ENCODE data around the gene TTC23.
"Not testable (repeated sequence)": the region's sequence is repeated elsewhere in the genome, so short reads cannot be mapped to it uniquely, and the experiment has no call there.

TTC23 gene

DNA sequence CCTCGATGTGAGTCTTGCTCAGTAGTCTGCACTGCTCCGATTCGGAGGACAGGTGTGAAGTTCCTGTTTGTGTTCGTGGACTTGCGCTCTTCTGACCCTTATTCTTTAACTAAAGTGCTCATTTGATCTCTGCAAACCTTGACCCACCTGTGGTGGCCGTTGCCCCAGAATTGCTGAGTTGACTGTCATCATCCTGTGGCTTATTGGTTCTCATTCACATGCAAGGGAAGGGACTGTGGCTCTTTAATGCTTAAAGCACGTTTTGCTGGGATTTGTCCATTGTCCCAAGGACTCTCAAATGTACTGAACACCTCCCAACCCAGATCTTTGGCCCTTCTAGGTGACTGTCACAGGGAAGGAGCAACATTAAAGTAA is 131.1 kb downstream of the TTC23 start:
- no peak for DNase-seq (ENCODE audit: low read depth)
- TF ChIP-seq, protein P1, sequence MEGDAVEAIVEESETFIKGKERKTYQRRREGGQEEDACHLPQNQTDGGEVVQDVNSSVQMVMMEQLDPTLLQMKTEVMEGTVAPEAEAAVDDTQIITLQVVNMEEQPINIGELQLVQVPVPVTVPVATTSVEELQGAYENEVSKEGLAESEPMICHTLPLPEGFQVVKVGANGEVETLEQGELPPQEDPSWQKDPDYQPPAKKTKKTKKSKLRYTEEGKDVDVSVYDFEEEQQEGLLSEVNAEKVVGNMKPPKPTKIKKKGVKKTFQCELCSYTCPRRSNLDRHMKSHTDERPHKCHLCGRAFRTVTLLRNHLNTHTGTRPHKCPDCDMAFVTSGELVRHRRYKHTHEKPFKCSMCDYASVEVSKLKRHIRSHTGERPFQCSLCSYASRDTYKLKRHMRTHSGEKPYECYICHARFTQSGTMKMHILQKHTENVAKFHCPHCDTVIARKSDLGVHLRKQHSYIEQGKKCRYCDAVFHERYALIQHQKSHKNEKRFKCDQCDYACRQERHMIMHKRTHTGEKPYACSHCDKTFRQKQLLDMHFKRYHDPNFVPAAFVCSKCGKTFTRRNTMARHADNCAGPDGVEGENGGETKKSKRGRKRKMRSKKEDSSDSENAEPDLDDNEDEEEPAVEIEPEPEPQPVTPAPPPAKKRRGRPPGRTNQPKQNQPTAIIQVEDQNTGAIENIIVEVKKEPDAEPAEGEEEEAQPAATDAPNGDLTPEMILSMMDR (IDR thresholded peaks at IDR 0.05; ENCODE audit: low read length, missing control alignments), result no peak
- no peak overlapping the region for H3K4me3 ChIP-seq (replicated peaks; ENCODE audit: low read depth, low read length)

GRCh38 chr15:99117563-99118257 is 131.7 kb downstream of the TTC23 start:
- TF ChIP-seq, protein P1 (IDR thresholded peaks at IDR 0.05; ENCODE audit: low read length, missing control alignments), result no peak

DNA sequence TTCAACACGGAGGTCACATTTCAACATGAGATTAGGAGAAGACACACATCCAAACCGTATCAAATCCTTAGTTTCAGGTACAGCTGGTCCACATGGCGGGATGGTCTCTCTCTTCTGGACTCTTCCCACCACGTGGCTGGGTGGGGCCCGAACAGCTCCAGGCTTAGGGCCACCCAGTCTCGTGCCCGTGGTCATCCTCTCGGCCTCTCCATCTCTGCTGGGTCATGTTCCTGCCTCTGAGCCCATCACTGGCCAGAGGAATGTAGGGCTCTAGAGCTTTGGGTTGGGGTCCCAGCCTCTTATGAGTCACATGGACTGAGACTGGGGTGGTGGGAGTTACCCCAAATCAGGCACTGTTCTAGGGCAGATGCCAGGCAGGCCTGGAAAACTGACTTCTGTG is 132.3 kb downstream of the TTC23 start:
- no peak overlapping the region for H3K4me3 ChIP-seq (replicated peaks; ENCODE audit: low read depth, low read length)
- TF ChIP-seq, protein P1 (IDR thresholded peaks at IDR 0.05; ENCODE audit: low read length, missing control alignments), result no peak
- DNase-seq (ENCODE audit: low read depth), result no peak

More at GRCh38 chr15:99117563-99118257, 131.7 kb downstream of the TTC23 start:
- DNase-seq (ENCODE audit: low read depth), result no peak
- H3K4me3 ChIP-seq (replicated peaks; ENCODE audit: low read depth, low read length), result no peak overlapping the region

DNA sequence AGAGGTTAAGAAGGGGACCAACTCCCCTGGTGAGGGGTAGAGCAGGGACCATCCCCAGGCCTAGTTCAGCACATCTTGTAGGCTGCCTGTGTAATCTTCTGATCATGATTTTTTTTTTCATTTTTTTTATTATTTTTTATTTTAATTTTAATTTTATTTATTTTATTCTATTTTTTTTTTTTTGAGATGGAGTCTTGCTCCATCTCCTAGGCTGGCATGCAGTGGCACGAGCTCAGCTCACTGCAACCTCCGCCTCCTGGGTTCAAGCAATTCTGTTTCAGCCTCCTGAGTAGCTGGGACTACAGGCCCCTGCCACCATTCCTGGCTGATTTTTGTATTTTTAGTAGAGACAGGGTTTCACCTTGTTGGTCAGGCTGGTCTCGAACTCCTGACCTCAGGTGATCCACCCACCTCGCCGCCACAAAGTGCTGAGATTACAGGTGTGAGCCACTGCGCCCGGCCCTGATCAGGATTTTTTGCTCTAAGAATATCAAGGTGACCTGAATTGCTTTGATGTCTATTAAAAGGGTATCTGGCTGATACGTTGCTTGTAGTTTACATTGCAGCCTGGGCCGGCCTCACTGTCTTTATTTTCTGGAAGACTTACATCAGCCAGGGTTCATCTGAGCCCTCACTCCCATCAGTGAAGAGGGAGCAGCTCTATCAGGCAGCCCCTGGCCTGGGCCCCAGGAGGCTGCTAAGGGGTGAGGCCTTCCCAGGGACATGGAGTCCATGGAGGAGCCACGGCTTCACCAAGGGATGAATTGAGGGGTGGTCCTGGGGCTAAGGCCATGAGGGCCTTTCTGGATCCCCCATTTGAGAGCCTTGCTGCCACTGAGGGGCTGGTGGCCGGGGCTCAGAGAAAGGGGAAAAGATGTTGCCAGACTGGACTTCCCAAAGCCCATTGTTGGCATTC is 133.8 kb downstream of the TTC23 start:
- no peak overlapping the region for H3K4me3 ChIP-seq (replicated peaks; ENCODE audit: low read depth, low read length)
- TF ChIP-seq, protein P1 (IDR thresholded peaks at IDR 0.05; ENCODE audit: low read length, missing control alignments), result no peak
- no peak for DNase-seq (ENCODE audit: low read depth)

DNA sequence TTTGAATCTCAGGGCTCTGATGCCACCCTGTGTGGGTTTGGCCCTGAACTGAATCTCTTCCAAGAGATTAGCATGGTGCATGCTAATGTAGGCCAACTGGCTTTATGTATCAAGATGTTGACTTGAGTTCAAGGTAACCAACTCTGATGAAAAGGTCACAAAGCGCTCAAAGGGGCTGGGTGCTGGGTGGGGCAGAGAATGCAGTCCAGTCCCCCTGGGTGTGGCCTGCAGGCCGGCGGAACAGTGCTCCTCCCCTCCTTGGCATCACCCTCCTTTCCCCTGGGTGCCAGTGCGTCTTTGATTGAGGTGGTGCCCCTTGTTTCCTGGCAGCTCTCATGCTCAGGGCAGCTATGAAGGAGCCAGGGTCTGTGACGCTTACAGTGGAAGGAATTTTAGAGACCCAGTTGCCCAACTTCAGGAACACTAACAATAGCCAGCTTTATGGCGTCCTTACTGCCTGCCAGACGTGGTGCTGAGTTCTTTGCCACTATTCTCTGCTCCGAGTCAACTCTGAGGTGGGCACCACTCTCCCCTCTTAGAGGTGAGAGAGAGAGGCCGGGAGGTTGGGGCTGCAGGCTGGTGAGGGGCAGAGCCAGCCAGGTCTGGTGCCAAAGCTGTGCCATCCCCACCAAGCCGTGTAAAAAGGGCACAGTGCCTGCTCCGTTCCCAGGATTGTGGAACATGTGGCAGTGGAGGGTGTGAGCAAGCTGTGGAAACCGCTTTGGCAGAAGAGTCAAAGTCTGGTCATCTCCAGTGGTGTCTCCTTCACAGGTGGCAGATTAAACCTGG is 134.7 kb downstream of the TTC23 start:
- TF ChIP-seq, protein P1 (IDR thresholded peaks at IDR 0.05; ENCODE audit: low read length, missing control alignments), result no peak
- no peak overlapping the region for H3K4me3 ChIP-seq (replicated peaks; ENCODE audit: low read depth, low read length)
- DNase-seq (ENCODE audit: low read depth), result no peak

GRCh38 chr15:99113547-99114271 is 135.7 kb downstream of the TTC23 start:
- H3K4me3 ChIP-seq (replicated peaks; ENCODE audit: low read depth, low read length), result no peak overlapping the region
- TF ChIP-seq, protein P1 (IDR thresholded peaks at IDR 0.05; ENCODE audit: low read length, missing control alignments), result no peak
- no peak for DNase-seq (ENCODE audit: low read depth)

- not testable (repeated sequence) for DNase-seq (ENCODE audit: low read depth); H3K4me3 ChIP-seq (replicated peaks; ENCODE audit: low read depth, low read length)
Measured at GRCh38 chr15:99111641-99112040, 137.7 kb downstream of the TTC23 start.

All from fibroblast of pulmonary artery (primary cell).